ENCODE measurements around the gene CDHR5.
A peak's percentile ranks its signal among the peaks of the same experiment; 100 is the strongest.

Gene CDHR5

GRCh38 chr11:567011-567628, 57.6 kb downstream of the CDHR5 start:
- peak; percentile 34 for DNase-seq (ENCODE audit: low spot score)

All from cerebellar cortex (tissue), 1 donor.